Right ventricle myocardium superior (tissue), 1 donor: Measurements from ENCODE around the gene SERGEF. TPM values are rescaled to one million over a fixed set of nuclear protein-coding genes. Genes with fewer than 3 reads are reported as not detected.

Experiments used
- ATAC-seq: fragments of 200-7000 bp; cut with Tn5 transposase; one replicate; pipeline ENCODE4 v1.9.1; 2020; ENCODE audit warnings: mild to moderate bottlenecking; ENCODE audit not compliant: poor library complexity
- DNase-seq: peaks from one replicate; pipeline ENCODE4 v3.0.0-alpha.2; 2020
- intact Hi-C: fragments of 100-400 bp; cut with DNase I; formaldehyde crosslinking; loops from one replicate; pipeline ENCODE4 v1.11.2; 2022
- long read RNA-seq: library from polyadenylated mRNA; unstranded; transcript quantifications from one replicate; pipeline ENCODE4 v2.0.0, GENCODE V29; 2021
- total RNA-seq: library from RNA; stranded (reverse); fragmentation: NEBNext Ultra II Directional; extraction: Animal tissue kit (Norgen Biotek cat#: 25700); gene quantifications from one replicate; pipeline ENCODE4 v1.2.1, GENCODE V29; 2021
- donor health status: DM: no; HTN: yes; CAD: no; lungs with severe emphysema.

The SERGEF gene
- 14.7 TPM for total RNA-seq
- long read RNA-seq, transcript SERGEF-208 (10 exons, 1,264 nt), result major isoform, 5 of 13 reads
- long read RNA-seq, partial matches to known transcripts, result 1 of 13 reads
- long read RNA-seq, other reads (novel, unspliced or antisense), result 5 of 13 reads

- peak; percentile 97 for DNase-seq
- peak; percentile 98 for ATAC-seq
- intact Hi-C loops, result loop anchor here (10.0 kb wide), 1 partner anchor 92 kb away; the partner anchor contains the start of gene SAAL1
Observed at GRCh38 chr11:18012906-18013781, at the start of gene SERGEF. Gene SERGEF, minus strand, starts transcription at chr11:18013047. Its CDS starts 37 bp downstream, at chr11:18013010.

GRCh38 chr11:18061351-18061750, 48.5 kb upstream of the SERGEF start:
- ATAC-seq (no peak), DNase-seq (no peak)
- intact Hi-C loops, result no loop called here

GRCh38 chr11:18056561-18057181, 43.8 kb upstream of the SERGEF start:
- ATAC-seq (no peak), DNase-seq (no peak)
- intact Hi-C loops, result no loop called here

- DNase-seq (no peak), ATAC-seq (no peak)
- intact Hi-C loops, result no loop called here
Observed at GRCh38 chr11:18054511-18055103, 41.8 kb upstream of the SERGEF start.

- no peak for DNase-seq
Observed at GRCh38 chr11:18050848-18051247, 38.0 kb upstream of the SERGEF start.

GRCh38 chr11:18046116-18046777, 33.4 kb upstream of the SERGEF start, which contains the start of gene TPH1:
Gene TPH1, minus strand, starts transcription at chr11:18046269. Its CDS starts 5,507 bp downstream, at chr11:18040762.
- DNase-seq (peak; percentile 56), ATAC-seq (peak; percentile 63)

More at GRCh38 chr11:18050848-18051247, 38.0 kb upstream of the SERGEF start:
- intact Hi-C loops, result no loop called here
- ATAC-seq, result no peak

GRCh38 chr11:18036456-18036855, 23.6 kb upstream of the SERGEF start:
- DNase-seq (no peak), ATAC-seq (no peak)
- intact Hi-C loops, result no loop called here

More at GRCh38 chr11:18046116-18046777, 33.4 kb upstream of the SERGEF start, which contains the start of gene TPH1:
- intact Hi-C loops, result no loop called here

- ATAC-seq, result no peak
- DNase-seq, result no peak
- intact Hi-C loops, result no loop called here
Observed at GRCh38 chr11:18027475-18027874, 14.6 kb upstream of the SERGEF start.

- DNase-seq (no peak), ATAC-seq (no peak)
- intact Hi-C loops, result no loop called here
Observed at GRCh38 chr11:18022419-18022818, 9.6 kb upstream of the SERGEF start.

GRCh38 chr11:18019650-18020049, 6.8 kb upstream of the SERGEF start:
- intact Hi-C loops, result loop anchor here (10.0 kb wide), 1 partner anchor 85 kb away; the partner anchor contains the start of gene SAAL1
- ATAC-seq, result no peak
- DNase-seq, result no peak

GRCh38 chr11:18016789-18017188, 3.9 kb upstream of the SERGEF start:
- DNase-seq, result no peak
- intact Hi-C loops, result loop anchor here (10.0 kb wide), 1 partner anchor 88 kb away; the partner anchor contains the start of gene SAAL1
- no peak for ATAC-seq

- intact Hi-C loops, result loop anchor here (10.0 kb wide), 1 partner anchor 90 kb away; the partner anchor contains the start of gene SAAL1
- ATAC-seq, result no peak
- DNase-seq, result no peak
Observed at GRCh38 chr11:18014876-18015275, 2.0 kb upstream of the SERGEF start.

GRCh38 chr11:18013790-18014507, 1.1 kb upstream of the SERGEF start:
- intact Hi-C loops, result loop anchor here (10.0 kb wide), 1 partner anchor 91 kb away; the partner anchor contains the start of gene SAAL1

GRCh38 chr11:18012122-18012905, 533 bp downstream of the SERGEF start:
- ATAC-seq (peak; percentile 18), DNase-seq (no peak)
- intact Hi-C loops, result loop anchor here (10.0 kb wide), 1 partner anchor 92 kb away; the partner anchor contains the start of gene SAAL1

More at GRCh38 chr11:18013790-18014507, 1.1 kb upstream of the SERGEF start:
- no peak for ATAC-seq
- DNase-seq, result no peak

- no peak for ATAC-seq
- DNase-seq, result no peak
- intact Hi-C loops, result loop anchor here (10.0 kb wide), 1 partner anchor 93 kb away; the partner anchor contains the start of gene SAAL1
Observed at GRCh38 chr11:18011633-18012032, 1.2 kb downstream of the SERGEF start.

- ATAC-seq, result no peak
- intact Hi-C loops, result loop anchor here (10.0 kb wide), 1 partner anchor 94 kb away; the partner anchor contains the start of gene SAAL1
- DNase-seq, result no peak
Observed at GRCh38 chr11:18010977-18011586, 1.8 kb downstream of the SERGEF start.
